Erythroblast (primary cell): ENCODE measurements around the gene NFYB.

Experiments used
- GATA1 ChIP-seq: IDR thresholded peaks from 2 replicates; pipeline ENCODE4 v1.6.1; 2011; ENCODE audit warnings: low read depth, mild to moderate bottlenecking, control low read depth, low read length, moderate library complexity
- POLR2A ChIP-seq: IDR thresholded peaks from 2 replicates; pipeline ENCODE4 v1.6.1; 2011; ENCODE audit warnings: mild to moderate bottlenecking, low read length

- no peak for TF ChIP-seq POLR2A
- no peak for TF ChIP-seq GATA1
Observed at GRCh38 chr12:104073699-104074098, 64.3 kb downstream of the NFYB start.
